ENCODE data around the gene CRABP2.

DNA sequence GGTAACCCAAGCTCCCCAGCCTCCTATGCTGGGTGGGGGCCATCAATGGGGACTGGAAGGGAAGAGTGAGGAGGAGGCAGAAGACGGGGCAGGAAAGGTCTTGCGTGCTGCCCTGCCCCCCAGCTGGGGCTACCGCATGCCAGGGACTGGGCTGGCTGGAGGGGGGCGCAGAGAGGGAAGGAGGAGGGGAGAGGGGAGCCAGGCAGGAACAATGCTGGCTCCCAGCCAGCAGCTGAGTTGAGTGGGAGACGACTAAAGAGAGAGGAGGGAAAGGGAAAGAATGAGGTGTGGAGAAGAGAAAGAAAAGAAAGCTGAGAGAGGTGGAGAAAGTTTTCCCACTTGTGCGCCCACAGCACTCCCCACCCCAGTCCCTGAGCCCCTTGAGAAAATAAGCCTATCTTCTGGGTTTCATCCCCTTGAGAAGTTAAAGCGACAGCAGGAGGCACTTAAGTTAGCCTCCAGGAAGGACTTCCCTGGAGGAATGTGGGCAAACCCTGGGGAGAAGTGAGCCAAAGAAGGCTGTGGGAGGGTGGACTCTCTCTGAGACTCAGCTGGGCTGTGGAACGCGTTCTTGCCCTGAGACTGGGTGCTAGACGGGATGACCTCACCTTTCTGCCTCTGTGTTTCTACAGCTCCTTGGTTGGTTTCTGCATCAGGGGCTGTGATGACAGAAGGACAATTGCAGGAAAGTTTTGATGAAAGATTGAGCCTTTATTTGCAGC lies 15.3 kb downstream of the CRABP2 start:
- TF ChIP-seq POLR2A (IDR thresholded peaks at IDR 0.05) = no peak
- TF ChIP-seq, protein P1, sequence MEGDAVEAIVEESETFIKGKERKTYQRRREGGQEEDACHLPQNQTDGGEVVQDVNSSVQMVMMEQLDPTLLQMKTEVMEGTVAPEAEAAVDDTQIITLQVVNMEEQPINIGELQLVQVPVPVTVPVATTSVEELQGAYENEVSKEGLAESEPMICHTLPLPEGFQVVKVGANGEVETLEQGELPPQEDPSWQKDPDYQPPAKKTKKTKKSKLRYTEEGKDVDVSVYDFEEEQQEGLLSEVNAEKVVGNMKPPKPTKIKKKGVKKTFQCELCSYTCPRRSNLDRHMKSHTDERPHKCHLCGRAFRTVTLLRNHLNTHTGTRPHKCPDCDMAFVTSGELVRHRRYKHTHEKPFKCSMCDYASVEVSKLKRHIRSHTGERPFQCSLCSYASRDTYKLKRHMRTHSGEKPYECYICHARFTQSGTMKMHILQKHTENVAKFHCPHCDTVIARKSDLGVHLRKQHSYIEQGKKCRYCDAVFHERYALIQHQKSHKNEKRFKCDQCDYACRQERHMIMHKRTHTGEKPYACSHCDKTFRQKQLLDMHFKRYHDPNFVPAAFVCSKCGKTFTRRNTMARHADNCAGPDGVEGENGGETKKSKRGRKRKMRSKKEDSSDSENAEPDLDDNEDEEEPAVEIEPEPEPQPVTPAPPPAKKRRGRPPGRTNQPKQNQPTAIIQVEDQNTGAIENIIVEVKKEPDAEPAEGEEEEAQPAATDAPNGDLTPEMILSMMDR (IDR thresholded peaks at IDR 0.05) = no peak
